KOPT-K1 (cell line): ENCODE data around the gene HTD2.
A peak's percentile ranks its signal among the peaks of the same experiment; 100 is the strongest.

Experiments used
- H3K27ac ChIP-seq: fragments of 200-600 bp; sonication (generic); 2 replicates; pipeline ENCODE4 v1.5.1; 2016; ENCODE audit warnings: antibody characterized with exemption, mild to moderate bottlenecking, low read depth, low read length; ENCODE audit not compliant: poor library complexity, severe bottlenecking
- H3K36me3 ChIP-seq: fragments of 200-600 bp; sonication (generic); 2 replicates; pipeline ENCODE4 v1.5.1; 2017; ENCODE audit warnings: antibody characterized with exemption, mild to moderate bottlenecking, low read length, moderate library complexity; ENCODE audit not compliant: insufficient read depth
- H3K9me3 ChIP-seq: fragments of 200-600 bp; sonication (generic); 2 replicates; pipeline ENCODE4 v1.5.1; 2017; ENCODE audit warnings: antibody characterized with exemption, low read length, mild to moderate bottlenecking; ENCODE audit not compliant: insufficient read depth, poor library complexity, severe bottlenecking

Gene HTD2

GRCh38 chr3:58317811-58318210, 11.5 kb downstream of the HTD2 start:
- peaks cover 87% of the 10 kb centered on the region for H3K36me3 ChIP-seq
- no peaks in the 10 kb centered on the region for H3K9me3 ChIP-seq
- no peak overlapping the region for H3K27ac ChIP-seq

DNA sequence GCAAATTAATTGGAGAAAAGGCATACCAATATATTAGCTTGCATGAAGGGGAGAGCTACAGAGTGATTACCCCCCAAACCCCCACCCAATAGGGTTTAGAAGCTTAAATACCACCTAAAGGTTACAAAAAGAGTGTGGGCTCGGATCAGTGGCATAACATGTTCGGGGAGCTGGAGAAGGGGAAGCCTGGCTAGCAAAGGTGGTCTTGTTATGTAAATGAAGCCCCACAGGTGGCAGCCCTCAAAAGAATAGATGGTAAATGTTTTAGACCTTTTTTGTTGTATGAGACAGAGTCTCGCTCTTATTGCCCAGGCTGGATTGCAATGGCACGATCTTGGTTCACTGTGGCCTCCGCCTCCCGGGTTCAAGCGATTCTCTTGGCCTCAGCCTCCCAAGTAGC, 15.5 kb downstream of the HTD2 start:
- H3K36me3 ChIP-seq, result peaks cover 48% of the 10 kb centered on the region
- peak overlapping the region; percentile 30 for H3K27ac ChIP-seq
- H3K9me3 ChIP-seq, result no peaks in the 10 kb centered on the region

- Histone ChIP-seq H3K27ac (no peak overlapping the region), H3K36me3 (peaks cover 38% of the 10 kb centered on the region), H3K9me3 (no peaks in the 10 kb centered on the region)
Observed at GRCh38 chr3:58322793-58323192, 16.5 kb downstream of the HTD2 start.

- H3K27ac ChIP-seq, result peak overlapping the region; percentile 22
- no peaks in the 10 kb centered on the region for H3K9me3 ChIP-seq
Observed at GRCh38 chr3:58323529-58324390, 17.4 kb downstream of the HTD2 start.

DNA sequence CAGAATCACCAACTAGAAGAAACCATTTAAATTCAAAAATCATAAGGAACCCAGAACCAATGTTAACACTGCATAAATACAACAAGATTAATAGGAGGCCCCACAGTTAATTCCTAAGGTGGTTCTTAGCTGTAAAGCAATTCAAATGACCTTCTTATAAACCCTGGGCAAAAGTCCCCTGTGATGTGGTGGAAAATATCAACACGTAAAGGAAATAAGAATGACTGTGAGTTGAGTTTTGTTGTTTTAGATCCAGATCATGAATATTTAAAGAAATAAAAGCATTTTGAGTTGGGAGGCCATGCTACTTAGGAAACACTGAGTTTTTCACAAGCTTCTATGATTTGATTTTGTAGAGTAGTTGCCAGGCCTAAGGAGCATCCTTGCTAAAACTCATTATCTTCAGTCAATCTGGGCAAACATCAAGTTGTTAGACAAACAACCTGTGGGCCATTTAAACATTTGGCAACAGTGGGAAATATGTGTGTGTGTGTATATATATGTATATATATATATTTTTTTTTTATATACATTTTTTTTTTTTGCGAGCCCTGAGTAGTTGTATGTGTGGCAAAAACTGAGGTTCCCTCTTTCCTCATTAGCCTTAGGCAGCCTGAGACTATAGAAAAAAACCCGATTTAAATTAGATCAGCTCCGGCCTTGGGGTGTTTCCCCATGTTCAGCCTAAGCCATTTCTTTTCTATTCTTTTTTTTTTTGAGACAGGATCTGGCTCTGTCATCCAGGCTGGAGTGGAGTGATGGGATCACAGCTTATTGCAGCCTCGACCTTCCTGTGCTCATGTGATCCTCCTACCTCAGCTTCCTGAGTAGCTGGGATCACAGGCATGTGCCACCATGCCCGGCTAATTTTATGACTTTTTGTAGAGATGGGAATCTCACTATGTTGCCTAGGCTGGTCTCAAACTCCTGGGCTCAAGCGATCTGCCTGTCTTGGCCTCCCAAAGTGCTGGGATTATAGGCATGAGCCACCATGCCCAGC, 18.4 kb downstream of the HTD2 start:
- H3K9me3 ChIP-seq, result no peaks in the 10 kb centered on the region
- peak overlapping the region; percentile 36 for H3K27ac ChIP-seq
- H3K36me3 ChIP-seq, result peaks cover 20% of the 10 kb centered on the region

More at GRCh38 chr3:58323529-58324390, 17.4 kb downstream of the HTD2 start:
- peaks cover 28% of the 10 kb centered on the region for H3K36me3 ChIP-seq

GRCh38 chr3:58325525-58325992, 19.2 kb downstream of the HTD2 start:
- Histone ChIP-seq H3K27ac (peak overlapping the region; percentile 36), H3K36me3 (peaks cover 17% of the 10 kb centered on the region), H3K9me3 (no peaks in the 10 kb centered on the region)

DNA sequence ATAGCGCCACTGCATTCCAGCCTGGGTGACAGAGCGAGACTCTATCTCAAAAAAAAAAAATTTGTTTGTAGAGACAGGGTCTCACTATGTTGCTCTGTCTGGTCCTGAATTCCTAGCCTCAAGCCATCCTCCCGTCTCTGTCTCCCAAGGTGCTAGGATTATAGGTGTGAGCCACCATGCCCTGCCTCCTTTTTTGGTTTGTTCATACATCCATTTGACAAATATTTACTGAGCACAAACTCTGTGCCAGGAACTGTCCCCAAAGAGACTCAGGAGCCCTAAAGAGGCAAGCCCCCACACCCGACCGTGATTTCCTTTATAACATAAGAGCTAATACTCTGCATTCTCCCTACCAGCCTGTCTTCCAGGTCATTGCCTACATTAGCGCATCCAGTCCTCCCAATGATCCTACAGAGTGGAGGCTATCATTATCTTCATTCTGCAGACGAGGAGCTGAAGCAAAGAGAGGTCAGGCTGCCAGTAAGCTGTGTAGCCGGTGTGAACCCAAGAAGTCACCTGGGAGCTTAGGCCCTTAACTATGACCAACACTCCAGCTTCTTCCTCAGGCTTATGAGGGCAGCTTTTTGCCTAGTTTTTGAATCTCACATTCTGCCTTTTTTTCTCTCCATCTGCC, 20.1 kb downstream of the HTD2 start:
- Histone ChIP-seq H3K36me3 (peaks cover 9% of the 10 kb centered on the region), H3K9me3 (no peaks in the 10 kb centered on the region), H3K27ac (no peak overlapping the region)

GRCh38 chr3:58329150-58329921, 23.0 kb downstream of the HTD2 start:
- Histone ChIP-seq H3K27ac (no peak overlapping the region), H3K36me3 (no peaks in the 10 kb centered on the region), H3K9me3 (no peaks in the 10 kb centered on the region)

DNA sequence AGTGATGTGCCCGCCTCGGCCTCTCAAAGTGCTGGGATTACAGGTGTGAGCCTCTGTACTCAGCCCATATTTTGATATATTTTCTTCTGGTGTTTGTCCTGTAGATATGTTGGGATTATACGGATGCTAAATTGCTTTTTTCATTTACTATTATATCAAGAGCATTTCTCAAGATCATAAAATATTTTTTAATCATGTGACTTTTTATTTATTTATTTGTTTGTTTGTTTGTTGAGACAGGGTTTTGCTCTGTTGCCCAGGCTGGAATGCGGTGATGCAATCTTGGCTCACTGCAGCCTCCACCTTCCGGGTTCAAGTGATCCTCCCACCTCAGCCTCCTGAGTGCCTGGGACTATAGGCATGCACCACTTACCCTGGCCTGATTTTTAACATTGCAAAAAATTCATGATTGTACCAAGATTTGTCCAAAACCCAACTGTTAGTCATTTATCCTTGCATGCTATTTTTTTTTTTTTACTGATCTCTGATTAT, 23.6 kb downstream of the HTD2 start:
- Histone ChIP-seq H3K9me3 (no peaks in the 10 kb centered on the region), H3K27ac (no peak overlapping the region), H3K36me3 (no peaks in the 10 kb centered on the region)

GRCh38 chr3:58331593-58332152, 25.4 kb downstream of the HTD2 start:
- Histone ChIP-seq H3K36me3 (peaks cover 8% of the 10 kb centered on the region), H3K9me3 (no peaks in the 10 kb centered on the region), H3K27ac (peak overlapping the region; percentile 86)

DNA sequence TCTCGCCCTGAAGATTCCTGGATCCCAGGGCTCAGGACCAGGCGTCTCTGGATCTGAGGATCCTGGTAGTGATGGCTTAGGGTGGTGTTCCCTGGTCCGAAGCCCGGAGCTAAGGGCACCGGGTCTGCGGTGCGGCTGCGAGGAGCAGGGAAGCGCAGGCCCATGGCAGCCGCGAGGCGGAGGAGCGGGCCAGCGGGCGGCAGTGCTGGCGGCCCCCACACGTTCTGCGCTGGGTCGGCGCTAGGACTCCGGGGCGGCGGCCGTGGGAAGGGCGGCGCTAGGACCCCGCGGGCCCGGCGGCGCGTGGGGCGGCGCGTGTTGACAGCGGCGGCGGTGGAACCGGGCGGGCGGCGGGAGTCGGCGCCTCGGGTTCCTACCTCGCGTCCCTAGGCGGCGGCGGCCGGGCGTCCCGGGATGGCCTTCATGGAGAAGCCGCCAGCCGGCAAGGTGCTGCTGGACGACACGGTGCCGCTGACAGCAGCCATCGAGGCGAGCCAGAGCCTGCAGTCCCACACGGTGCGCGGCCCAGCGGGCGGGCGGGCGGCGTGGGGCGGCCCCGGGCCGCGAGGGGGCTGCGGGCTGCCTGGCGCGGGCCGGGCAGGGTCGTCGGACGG, 26.4 kb downstream of the HTD2 start, which contains the start of gene PXK:
TSS of gene PXK (plus strand) at position 318 of the 614 bp plus-strand sequence. CDS start at position 415, 97 bp downstream.
- Histone ChIP-seq H3K27ac (peak within 1 kb of the TSS; percentile 86), H3K36me3 (peaks cover 18% of the 10 kb centered on the region), H3K9me3 (no peaks in the 10 kb centered on the region)

GRCh38 chr3:58333206-58334012, 27.1 kb downstream of the HTD2 start:
- Histone ChIP-seq H3K9me3 (no peaks in the 10 kb centered on the region), H3K36me3 (peaks cover 23% of the 10 kb centered on the region), H3K27ac (peak overlapping the region; percentile 86)

- H3K27ac ChIP-seq, result peak overlapping the region; percentile 86
- H3K36me3 ChIP-seq, result peaks cover 29% of the 10 kb centered on the region
Observed at GRCh38 chr3:58334013-58334321, 27.6 kb downstream of the HTD2 start.

More at GRCh38 chr3:58334013-58334321, 27.6 kb downstream of the HTD2 start:
- H3K9me3 ChIP-seq, result no peaks in the 10 kb centered on the region
